HL-60 (cell line): ENCODE results near the gene ADPRS.

ENCODE experiments used
- CTCF ChIP-seq: IDR thresholded peaks from one replicate; pipeline ENCODE4 v1.5.1; 2011; ENCODE audit warnings: low read length, control low read depth, inconsistent platforms; ENCODE audit not compliant: insufficient read depth
- GABPA ChIP-seq: IDR thresholded peaks from 2 replicates; pipeline ENCODE4 v1.6.1; 2012; ENCODE audit warnings: low read depth
- POLR2AphosphoS5 ChIP-seq: IDR thresholded peaks from 2 replicates; pipeline ENCODE4 v1.6.1; 2012; ENCODE audit warnings: low read depth
- REST ChIP-seq: IDR thresholded peaks from 2 replicates; pipeline ENCODE4 v1.6.1; 2012; ENCODE audit warnings: low read depth; ENCODE audit not compliant: insufficient replicate concordance

- TF ChIP-seq CTCF (no peak), POLR2AphosphoS5 (peak; percentile 36; the same call in 1 of the 2 replicates), GABPA (no peak), REST (no peak)
These were observed 7.2 kb downstream of the ADPRS start for GRCh38 chr1:36095760-36096405.
